ENCODE data around the gene JMJD7. TPM values are rescaled to one million over a fixed set of nuclear protein-coding genes. Genes with fewer than 3 reads are reported as not detected.

JMJD7 gene
- total RNA-seq, 3 donors from 2014 or later = 8.4 to 11.7 (median 8.8) TPM

GRCh38 chr15:41852736-41853590 is 25.1 kb downstream of the JMJD7 start:
- Mint-ChIP-seq H3K4me3 (no peak overlapping the region), H3K9me3 (no peaks in the 10 kb centered on the region), H3K4me1 (ENCODE audit: low read depth) (no peaks in the 10 kb centered on the region), H3K36me3 (ENCODE audit: insufficient read depth) (peaks cover 6% of the 10 kb centered on the region), H3K27me3 (ENCODE audit: low read depth) (no peaks in the 10 kb centered on the region)
- no peak for DNase-seq
- ATAC-seq = no peak

- no peaks in the 10 kb centered on the region for H3K27me3 Mint-ChIP-seq (ENCODE audit: low read depth)
- no peaks in the 10 kb centered on the region for H3K36me3 Mint-ChIP-seq (ENCODE audit: insufficient read depth)
- H3K4me3 Mint-ChIP-seq = no peak overlapping the region
- H3K4me1 Mint-ChIP-seq (ENCODE audit: low read depth) = no peaks in the 10 kb centered on the region
- no peaks in the 10 kb centered on the region for H3K9me3 Mint-ChIP-seq
- no peak for ATAC-seq
- DNase-seq = no peak
These were observed 25.9 kb downstream of the JMJD7 start for GRCh38 chr15:41853831-41854230.

- Mint-ChIP-seq H3K27me3 (ENCODE audit: low read depth) (no peaks in the 10 kb centered on the region), H3K9me3 (no peaks in the 10 kb centered on the region), H3K36me3 (ENCODE audit: insufficient read depth) (no peaks in the 10 kb centered on the region), H3K4me1 (ENCODE audit: low read depth) (no peaks in the 10 kb centered on the region), H3K4me3 (no peak overlapping the region)
- ATAC-seq (no peak), DNase-seq (no peak)
These were observed 26.6 kb downstream of the JMJD7 start for GRCh38 chr15:41854443-41854842.

GRCh38 chr15:41855261-41855961 is 27.5 kb downstream of the JMJD7 start:
- Mint-ChIP-seq H3K36me3 (ENCODE audit: insufficient read depth) (no peaks in the 10 kb centered on the region), H3K9me3 (no peaks in the 10 kb centered on the region), H3K4me3 (no peak overlapping the region), H3K4me1 (ENCODE audit: low read depth) (peaks cover 5% of the 10 kb centered on the region), H3K27me3 (ENCODE audit: low read depth) (no peaks in the 10 kb centered on the region)
- ATAC-seq (no peak), DNase-seq (no peak)

- Mint-ChIP-seq H3K36me3 (ENCODE audit: insufficient read depth) (no peaks in the 10 kb centered on the region), H3K4me3 (no peak overlapping the region), H3K9me3 (no peaks in the 10 kb centered on the region), H3K27me3 (ENCODE audit: low read depth) (no peaks in the 10 kb centered on the region), H3K4me1 (ENCODE audit: low read depth) (peaks cover 5% of the 10 kb centered on the region)
- ATAC-seq (no peak), DNase-seq (no peak)
These were observed 28.4 kb downstream of the JMJD7 start for GRCh38 chr15:41856262-41856661.

GRCh38 chr15:41856716-41857115 is 28.8 kb downstream of the JMJD7 start:
- Mint-ChIP-seq H3K4me3 (no peak overlapping the region), H3K9me3 (no peaks in the 10 kb centered on the region), H3K4me1 (ENCODE audit: low read depth) (peaks cover 5% of the 10 kb centered on the region), H3K27me3 (ENCODE audit: low read depth) (no peaks in the 10 kb centered on the region), H3K36me3 (ENCODE audit: insufficient read depth) (no peaks in the 10 kb centered on the region)
- DNase-seq (no peak), ATAC-seq (no peak)

GRCh38 chr15:41857316-41857715 is 29.4 kb downstream of the JMJD7 start:
- ATAC-seq (no peak), DNase-seq (no peak)
- no peaks in the 10 kb centered on the region for H3K9me3 Mint-ChIP-seq
- H3K4me3 Mint-ChIP-seq = no peak overlapping the region
- H3K4me1 Mint-ChIP-seq (ENCODE audit: low read depth) = peaks cover 5% of the 10 kb centered on the region
- H3K36me3 Mint-ChIP-seq (ENCODE audit: insufficient read depth) = no peaks in the 10 kb centered on the region
- H3K27me3 Mint-ChIP-seq (ENCODE audit: low read depth) = no peaks in the 10 kb centered on the region

GRCh38 chr15:41858756-41859155 is 30.9 kb downstream of the JMJD7 start:
- Mint-ChIP-seq H3K36me3 (ENCODE audit: insufficient read depth) (no peaks in the 10 kb centered on the region), H3K27me3 (ENCODE audit: low read depth) (no peaks in the 10 kb centered on the region), H3K4me3 (no peak overlapping the region), H3K9me3 (no peaks in the 10 kb centered on the region), H3K4me1 (ENCODE audit: low read depth) (peaks cover 8% of the 10 kb centered on the region)
- DNase-seq (no peak), ATAC-seq (no peak)

GRCh38 chr15:41860049-41860828 is 32.3 kb downstream of the JMJD7 start:
- peak in 1 of 2 donors; percentile 10 for ATAC-seq
- H3K27me3 Mint-ChIP-seq (ENCODE audit: low read depth) = no peaks in the 10 kb centered on the region
- H3K9me3 Mint-ChIP-seq = no peaks in the 10 kb centered on the region
- peaks cover 8% of the 10 kb centered on the region for H3K4me1 Mint-ChIP-seq (ENCODE audit: low read depth)
- DNase-seq = no peak
- H3K4me3 Mint-ChIP-seq = no peak overlapping the region
- no peaks in the 10 kb centered on the region for H3K36me3 Mint-ChIP-seq (ENCODE audit: insufficient read depth)

GRCh38 chr15:41861736-41862356 is 34.0 kb downstream of the JMJD7 start:
- H3K4me3 Mint-ChIP-seq = no peak overlapping the region
- H3K4me1 Mint-ChIP-seq (ENCODE audit: low read depth) = peaks cover 8% of the 10 kb centered on the region
- no peaks in the 10 kb centered on the region for H3K9me3 Mint-ChIP-seq
- H3K27me3 Mint-ChIP-seq (ENCODE audit: low read depth) = no peaks in the 10 kb centered on the region
- ATAC-seq (no peak), DNase-seq (no peak)
- H3K36me3 Mint-ChIP-seq (ENCODE audit: insufficient read depth) = no peaks in the 10 kb centered on the region

GRCh38 chr15:41862515-41863116 is 34.7 kb downstream of the JMJD7 start:
- Mint-ChIP-seq H3K27me3 (ENCODE audit: low read depth) (no peaks in the 10 kb centered on the region), H3K36me3 (ENCODE audit: insufficient read depth) (no peaks in the 10 kb centered on the region), H3K4me3 (no peak overlapping the region), H3K9me3 (no peaks in the 10 kb centered on the region), H3K4me1 (ENCODE audit: low read depth) (peaks cover 8% of the 10 kb centered on the region)
- DNase-seq (no peak), ATAC-seq (no peak)

GRCh38 chr15:41865490-41866055 is 37.7 kb downstream of the JMJD7 start:
- Mint-ChIP-seq H3K9me3 (no peaks in the 10 kb centered on the region), H3K36me3 (ENCODE audit: insufficient read depth) (no peaks in the 10 kb centered on the region), H3K4me3 (no peak overlapping the region), H3K4me1 (ENCODE audit: low read depth) (peaks cover 5% of the 10 kb centered on the region), H3K27me3 (ENCODE audit: low read depth) (no peaks in the 10 kb centered on the region)
- ATAC-seq (no peak), DNase-seq (no peak)

- Mint-ChIP-seq H3K36me3 (ENCODE audit: insufficient read depth) (no peaks in the 10 kb centered on the region), H3K27me3 (ENCODE audit: low read depth) (no peaks in the 10 kb centered on the region), H3K4me1 (ENCODE audit: low read depth) (peaks cover 9% of the 10 kb centered on the region), H3K9me3 (no peaks in the 10 kb centered on the region), H3K4me3 (no peak overlapping the region)
- no peak for DNase-seq
- ATAC-seq = no peak
These were observed 38.4 kb downstream of the JMJD7 start for GRCh38 chr15:41866263-41866703.

Measured in activated T-cell treated with anti-CD3 and anti-CD28 coated beads, Interleukin-2, amount 50 U/mL, for 4 hours (primary cell).